CD4-positive, alpha-beta T cell treated with Interleukin-17A for 4 hours (primary cell): Measurements from ENCODE around the gene ICAM2.
A peak's percentile ranks its signal among the peaks of the same experiment; 100 is the strongest.

Source experiments
- DNase-seq: peaks from one replicate; pipeline ENCODE4 v3.0.0-alpha.2; 2020; ENCODE audit warnings: mixed read lengths

ICAM2 gene

GRCh38 chr17:64042700-64043485 lies 22.5 kb upstream of the ICAM2 start:
- DNase-seq: no peak

- no peak for DNase-seq
Measured at GRCh38 chr17:64041912-64042311, 21.5 kb upstream of the ICAM2 start.

DNA sequence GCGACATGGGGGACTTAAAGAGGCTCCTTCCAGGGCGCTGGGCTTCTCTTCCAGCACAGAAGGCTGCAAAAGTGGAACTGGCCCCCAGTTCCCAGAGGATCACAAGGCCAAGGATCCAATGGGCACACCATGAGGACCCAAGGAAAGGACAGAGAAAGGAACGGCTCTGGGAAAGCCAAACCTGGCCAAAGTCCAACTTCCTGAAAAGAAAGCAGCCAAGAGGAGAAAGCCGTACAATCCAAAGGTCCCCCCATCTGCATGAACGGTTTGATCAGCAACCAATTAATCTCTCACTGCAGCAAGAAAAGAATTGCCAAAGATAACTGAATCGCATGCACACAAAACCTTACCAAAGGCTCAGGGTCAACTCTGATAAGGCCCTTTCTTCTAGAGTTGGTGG lies 19.8 kb upstream of the ICAM2 start:
- no peak for DNase-seq

DNA sequence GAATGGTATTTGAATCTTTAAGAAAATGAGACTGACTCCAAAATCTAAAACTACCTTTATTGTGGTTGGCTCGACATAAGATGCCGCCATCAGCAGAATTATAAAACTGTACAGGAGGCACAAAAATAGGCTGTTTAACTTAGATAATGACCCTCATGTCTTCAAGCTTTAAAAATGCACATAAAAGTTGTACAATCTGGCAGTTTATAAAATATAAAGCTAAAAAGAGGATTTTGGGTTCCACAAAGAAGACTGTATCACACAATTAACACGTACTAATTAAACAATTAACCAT lies 18.6 kb upstream of the ICAM2 start:
- no peak for DNase-seq

GRCh38 chr17:64038331-64039105 lies 18.1 kb upstream of the ICAM2 start:
- DNase-seq: no peak

DNA sequence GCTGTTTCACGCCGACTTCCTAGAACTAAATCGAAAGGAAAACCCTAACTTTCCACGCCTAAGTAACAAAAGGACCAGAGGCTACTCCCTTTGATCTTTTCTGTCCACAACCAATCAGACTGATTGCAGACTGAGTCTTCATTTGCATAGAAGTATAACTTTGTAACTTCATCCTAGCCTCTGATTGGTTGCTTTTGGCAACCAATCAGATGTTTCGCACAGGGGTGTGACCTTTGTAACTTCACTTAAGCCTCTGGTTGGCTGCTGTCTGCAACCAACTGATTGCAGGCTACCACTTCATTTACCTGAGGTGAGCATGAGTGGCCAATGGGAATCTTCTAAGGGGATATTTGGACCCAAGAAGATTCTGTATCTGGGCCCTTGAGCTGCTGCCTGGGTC lies 17.4 kb upstream of the ICAM2 start:
- DNase-seq: no peak

- no peak for DNase-seq
Measured at GRCh38 chr17:64037180-64037579, 16.7 kb upstream of the ICAM2 start.

GRCh38 chr17:64036198-64036922 lies 15.9 kb upstream of the ICAM2 start:
- DNase-seq: no peak

GRCh38 chr17:64032081-64032480 lies 11.6 kb upstream of the ICAM2 start:
- DNase-seq: no peak

- DNase-seq: peak; percentile 82
Measured at GRCh38 chr17:64028874-64029464, 8.5 kb upstream of the ICAM2 start.

GRCh38 chr17:64025732-64026294 lies 5.4 kb upstream of the ICAM2 start:
- peak; percentile 93 for DNase-seq

DNA sequence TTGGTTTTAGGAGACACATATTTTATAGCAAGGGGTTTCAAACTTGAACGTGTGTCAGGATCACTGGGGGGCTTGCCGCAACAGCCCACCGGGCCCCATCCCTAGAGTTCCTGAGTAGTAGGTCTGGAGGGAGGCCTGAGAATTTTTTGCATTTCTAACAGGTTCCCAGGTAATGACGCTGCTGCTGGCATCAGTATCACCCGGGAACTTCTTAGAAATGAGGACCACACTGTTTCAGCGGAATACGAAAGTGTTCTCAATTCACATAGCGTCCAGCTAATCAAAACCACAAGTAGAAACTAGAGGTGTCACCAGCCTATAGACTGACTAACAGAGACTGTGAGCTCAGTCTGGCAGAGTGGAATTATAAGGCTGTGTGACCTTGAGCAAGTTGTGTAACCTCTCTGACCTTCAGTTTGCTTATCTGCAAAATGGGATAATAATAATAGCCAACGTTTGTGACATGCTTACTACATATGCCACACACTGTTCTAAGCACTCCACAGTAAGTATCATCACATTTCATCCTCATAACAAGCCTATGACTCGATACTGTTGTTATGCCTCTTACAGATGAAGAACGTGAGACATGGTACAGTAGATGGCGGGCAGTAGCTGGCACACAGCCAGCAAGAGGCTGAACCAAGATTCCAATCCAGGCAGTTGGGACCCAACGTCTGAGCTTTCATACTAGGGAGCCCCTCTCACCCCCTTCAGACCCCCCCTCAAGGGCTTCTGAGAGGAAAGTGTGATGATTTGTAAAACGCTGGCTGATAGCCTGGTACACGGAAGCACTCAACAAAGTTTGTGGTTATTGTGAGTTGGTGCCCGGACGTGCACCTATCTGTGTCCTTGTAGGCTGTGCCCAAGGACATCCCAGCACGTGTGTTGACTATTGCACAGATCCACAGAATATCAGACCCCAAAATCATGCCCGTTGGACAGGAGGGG lies 4.6 kb upstream of the ICAM2 start:
- DNase-seq: peak; percentile 65

- DNase-seq: no peak
Measured at GRCh38 chr17:64024215-64024654, 3.8 kb upstream of the ICAM2 start.

- DNase-seq: peak; percentile 58
Measured at GRCh38 chr17:64022611-64023063, 2.2 kb upstream of the ICAM2 start.

DNA sequence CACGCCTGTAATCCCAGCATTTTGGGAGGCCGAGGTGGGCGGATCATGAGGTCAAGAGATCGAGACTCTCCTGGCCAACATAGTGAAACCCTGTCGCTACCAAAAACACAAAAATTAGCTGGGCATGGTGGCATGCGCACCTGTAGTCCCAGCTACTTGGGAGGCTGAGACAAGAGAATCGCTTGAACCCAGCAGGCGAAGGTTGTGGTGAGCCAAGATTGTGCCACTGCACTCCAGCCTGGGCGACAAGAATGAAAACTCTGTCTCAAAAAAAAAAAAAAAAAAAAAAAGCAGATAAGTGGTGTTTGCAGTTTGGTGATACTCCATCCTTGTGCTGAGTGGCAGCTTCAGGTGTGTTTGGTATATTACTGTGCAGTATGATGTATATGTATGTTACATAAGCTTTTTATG lies 877 bp downstream of the ICAM2 start:
- DNase-seq: peak; percentile 32

DNA sequence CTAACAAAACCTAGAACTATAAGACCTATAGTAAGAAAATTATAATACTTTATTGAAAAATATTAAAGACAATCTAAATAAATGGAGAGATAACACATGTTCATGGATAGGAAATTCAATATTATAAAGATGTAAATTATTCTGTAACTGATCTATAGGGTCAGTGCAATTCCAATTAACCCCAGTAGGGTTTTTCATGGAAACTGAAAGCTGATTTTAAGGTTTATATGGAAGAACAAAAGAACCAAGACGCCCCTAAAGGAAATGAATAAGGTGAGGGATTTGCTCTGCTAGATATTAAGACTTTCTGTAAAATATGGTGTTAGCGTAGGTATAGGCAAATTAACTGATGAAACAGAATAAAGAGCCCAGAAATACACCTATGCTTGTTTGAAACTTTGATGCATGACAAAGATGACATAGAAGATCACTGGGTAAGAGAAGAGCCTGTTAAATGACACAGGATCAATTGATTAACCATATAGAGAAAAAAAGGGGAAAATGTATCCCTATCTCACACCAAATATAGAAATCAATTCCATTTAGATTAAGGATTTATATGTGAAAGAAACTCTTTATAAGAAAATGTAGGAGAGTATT lies 3.0 kb downstream of the ICAM2 start:
- no peak for DNase-seq

DNA sequence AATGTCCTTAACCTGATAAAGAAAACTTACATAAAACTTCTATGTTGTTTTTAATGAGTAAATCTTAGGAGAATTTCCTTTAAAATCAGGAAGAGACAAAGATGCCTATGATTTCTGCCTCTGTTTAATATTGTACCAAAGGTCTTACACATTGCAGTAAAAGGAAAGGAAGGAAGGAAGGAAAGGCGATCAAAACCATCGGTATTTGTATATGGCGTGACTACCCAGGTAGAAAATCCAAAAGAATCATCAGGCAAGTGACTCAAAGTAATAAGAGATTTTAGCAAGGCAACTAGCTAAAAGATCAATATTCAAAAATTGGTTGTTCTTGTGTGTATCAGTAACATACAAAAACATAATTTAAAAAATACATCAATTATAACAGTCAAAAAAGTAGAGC lies 3.5 kb downstream of the ICAM2 start:
- no peak for DNase-seq

- peak; percentile 23 for DNase-seq
Measured at GRCh38 chr17:64016231-64016784, 4.1 kb downstream of the ICAM2 start.

DNA sequence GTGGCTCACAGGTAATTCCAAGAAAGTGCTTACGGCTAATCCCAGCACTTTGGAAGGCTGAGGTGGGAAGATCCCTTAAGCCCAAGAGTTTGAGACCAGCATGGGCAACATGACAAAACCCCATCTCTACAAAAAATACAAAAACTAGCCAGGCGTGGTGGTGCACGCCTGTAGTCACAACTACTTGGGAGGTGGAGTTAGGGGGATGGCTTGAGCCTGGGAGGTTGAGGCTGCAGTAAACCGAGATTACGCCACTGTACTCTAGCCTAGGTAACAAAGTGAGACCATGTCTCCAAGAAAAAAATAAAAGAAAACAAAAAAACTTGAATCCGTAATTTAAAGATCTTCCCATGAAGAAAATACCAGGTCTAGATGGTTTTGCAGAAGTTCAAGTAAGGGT lies 5.0 kb downstream of the ICAM2 start:
- DNase-seq: no peak

DNA sequence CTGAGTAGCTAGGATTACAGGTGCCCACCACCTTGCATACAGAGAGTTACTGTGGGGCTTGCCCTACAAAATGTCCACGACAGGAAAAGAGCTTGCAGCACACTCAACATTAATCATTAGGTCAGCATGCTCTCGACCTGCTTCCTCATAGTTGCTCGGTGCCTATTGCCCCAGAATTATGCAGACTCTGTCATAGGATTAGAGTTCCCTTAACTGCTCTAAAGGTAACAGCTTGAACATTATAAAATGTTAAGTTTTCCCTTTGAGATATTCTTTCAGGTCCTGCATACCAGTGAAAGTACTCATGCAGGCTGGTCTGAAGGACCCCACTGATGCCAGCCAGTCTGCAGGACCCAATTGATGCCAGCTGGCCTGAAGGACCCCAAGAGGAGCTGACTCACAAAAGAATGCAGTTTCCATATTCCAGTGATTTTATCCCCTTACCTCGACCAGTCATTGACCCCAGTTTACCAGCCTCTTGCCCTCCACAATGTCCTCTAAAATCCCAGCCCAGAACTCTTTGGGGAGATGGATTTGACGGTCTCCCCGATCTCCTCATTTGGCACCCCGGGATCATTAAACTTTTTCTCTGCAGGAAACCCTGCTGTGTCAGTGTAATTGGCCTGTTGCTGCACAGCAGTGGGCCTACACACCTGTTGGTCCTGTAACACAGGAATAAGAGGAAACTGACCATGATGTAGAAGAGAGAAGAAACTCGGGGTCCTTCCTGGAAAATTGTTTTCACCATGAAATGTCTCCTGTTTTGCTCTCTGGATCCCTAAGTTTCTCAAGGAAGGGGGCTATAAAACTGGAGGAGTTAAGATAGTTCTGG lies 10.6 kb downstream of the ICAM2 start:
- DNase-seq: no peak
